GM21786 (cell line): ENCODE data around the gene SOX8.
"Not testable (repeated sequence)": the region's sequence is repeated elsewhere in the genome, so short reads cannot be mapped to it uniquely, and the experiment has no call there.

ENCODE experiments used
- ATAC-seq: cut with Tn5 transposase; IDR thresholded peaks from one replicate; pipeline ENCODE4 v1.9.1; 2021; ENCODE audit not compliant: unreplicated experiment

SOX8 gene

DNA sequence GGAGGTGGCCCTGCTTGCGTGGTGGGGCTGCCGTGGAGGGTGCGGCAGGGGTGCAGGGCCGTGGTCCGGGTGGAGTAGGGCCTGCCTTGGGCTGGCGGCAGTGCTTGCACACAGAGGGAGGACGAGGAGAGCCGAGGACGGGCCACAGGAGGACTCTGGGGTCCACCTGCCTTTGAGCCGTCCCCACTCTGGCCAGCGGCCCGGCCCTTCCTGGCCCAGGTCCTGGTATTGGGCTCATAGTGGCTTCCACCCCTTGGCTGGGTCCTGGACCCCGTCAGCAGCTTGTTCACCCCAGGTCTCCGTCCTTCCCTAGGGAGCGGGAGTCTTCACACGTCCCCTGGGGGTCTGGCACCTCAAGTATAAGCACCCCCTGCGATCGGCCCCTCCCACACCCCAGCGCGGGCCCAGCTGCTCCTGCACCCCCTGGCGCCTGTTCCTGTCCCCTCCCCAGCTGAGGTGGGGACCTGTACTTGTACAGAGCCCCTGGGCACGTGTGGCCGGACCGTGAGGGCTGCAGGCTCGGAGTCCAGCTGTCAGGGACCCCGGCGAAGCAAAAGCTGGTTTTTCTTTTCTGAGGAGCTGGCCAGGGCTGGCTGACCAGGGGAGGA, 40.1 kb downstream of the SOX8 start:
- ATAC-seq = no peak

DNA sequence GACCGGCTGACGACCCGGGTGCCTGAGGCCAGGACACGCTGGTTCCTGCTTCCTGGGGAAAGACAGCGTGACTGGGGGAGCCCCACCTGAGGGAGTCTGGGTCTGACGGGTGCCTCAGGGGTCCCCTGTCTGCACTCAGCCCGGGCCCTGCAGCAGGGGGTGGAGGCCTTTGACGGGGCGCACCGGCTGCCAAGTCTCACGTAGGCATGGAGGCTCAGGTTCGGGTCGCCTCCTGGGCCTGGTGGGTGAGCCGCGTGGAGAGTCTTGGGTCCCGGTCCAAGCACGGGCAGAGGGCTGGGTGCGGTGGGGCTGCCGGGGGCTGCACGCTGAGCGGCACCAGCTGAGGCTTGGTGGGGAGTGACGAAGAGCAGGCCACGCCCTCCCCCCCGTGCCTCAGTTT, 40.9 kb downstream of the SOX8 start:
- ATAC-seq = no peak

GRCh38 chr16:1024138-1024537, 42.6 kb downstream of the SOX8 start:
- ATAC-seq = no peak

DNA sequence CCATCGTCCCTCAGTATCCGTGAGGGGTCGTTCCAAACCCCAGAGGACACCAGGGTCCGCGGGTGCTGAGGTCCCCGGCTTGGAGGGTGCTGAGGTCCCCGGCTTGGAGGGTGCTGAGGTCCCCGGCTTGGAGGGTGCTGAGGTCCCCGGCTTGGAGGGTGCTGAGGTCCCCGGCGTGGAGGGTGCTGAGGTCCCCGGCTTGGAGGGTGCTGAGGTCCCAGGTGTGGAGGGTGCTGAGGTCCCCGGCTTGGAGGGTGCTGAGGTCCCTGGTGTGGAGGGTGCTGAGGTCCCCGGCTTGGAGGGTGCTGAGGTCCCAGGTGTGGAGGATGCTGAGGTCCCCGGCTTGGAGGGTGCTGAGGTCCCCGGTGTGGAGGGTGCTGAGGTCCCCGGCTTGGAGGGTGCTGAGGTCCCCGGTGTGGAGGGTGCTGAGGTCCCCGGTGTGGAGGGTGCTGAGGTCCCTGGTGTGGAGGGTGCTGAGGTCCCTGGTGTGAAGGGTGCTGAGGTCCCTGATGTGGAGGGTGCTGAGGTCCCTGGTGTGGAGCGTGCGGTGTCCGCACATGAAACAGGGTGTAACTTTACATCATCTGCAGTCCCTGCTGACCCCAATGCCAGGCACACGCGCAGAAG, 43.7 kb downstream of the SOX8 start:
- not testable (repeated sequence) for ATAC-seq

DNA sequence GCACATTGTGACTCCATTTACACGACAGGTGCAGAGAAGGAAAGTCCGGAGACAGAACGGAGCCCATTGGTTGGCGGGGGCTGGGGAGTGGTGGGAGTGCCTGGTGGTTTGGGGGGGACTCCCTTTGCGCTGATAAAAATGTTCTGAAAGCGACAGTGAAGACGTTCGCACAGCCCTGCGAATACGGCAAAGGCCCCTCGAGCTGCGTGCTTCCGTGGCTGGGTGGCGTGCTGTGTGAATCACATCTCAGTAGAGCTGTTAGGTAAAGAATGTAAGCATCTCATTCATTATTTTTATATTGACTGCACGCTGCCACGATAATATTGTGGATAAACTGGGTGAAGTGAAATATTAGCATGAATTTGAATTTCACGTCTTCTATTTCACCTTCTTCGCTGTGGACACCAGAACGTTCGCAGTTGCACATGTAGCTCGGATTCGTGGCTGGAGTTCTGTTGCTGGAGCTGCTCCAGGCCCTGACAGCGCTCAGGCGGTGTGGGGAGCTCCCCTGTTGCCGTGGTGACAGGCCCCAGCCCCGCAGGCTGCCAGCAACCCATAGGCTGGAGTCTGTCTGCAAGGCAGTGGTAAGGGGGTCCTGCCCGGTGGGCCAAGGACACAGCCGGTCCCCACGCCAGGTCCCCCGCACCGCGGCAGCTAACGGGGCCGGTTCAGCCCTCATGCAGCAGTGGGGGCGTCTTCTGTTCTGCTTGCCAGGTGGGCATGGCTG, 44.6 kb downstream of the SOX8 start:
- no peak for ATAC-seq

- no peak for ATAC-seq
Observed at GRCh38 chr16:1026784-1027500, 45.4 kb downstream of the SOX8 start.

GRCh38 chr16:1027501-1027815, 45.9 kb downstream of the SOX8 start:
- no peak for ATAC-seq

- no peak for ATAC-seq
Observed at GRCh38 chr16:1028056-1028455, 46.5 kb downstream of the SOX8 start.

DNA sequence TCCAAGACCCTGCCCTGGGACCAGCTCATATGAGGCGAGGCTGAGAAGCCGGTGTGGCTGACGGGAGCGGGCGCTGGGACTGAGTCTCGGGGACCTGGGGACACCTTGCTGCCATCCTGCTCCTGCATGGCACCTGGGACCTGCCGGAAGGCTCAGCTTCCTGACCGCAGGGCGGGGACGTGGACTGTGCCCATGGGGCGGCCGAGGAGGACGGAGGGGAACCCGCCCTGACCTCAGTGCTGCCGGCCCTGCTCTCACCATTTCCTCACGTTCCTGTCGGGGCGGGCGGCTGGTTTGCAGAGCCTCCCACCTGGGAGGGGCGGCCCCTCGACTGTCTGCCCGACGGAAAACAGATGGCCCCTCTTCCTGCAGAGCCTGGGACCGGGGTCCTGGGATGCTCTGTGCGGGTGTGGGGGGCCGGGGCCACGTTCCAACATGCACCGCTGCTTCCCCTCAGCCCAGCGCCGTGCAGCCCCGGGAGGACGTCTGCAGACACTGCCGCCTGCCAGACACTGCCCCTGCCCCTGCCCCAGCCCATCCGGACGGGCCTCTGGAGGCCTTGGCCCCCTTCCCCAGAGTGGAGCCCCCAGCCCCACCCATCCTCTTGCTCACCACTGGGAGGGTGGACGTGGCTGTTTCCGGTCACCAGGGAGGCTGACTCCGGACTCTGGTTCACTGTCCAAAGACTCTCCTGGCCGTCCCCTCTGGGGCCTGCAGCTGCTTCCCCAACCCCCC, 47.1 kb downstream of the SOX8 start:
- ATAC-seq = no peak

DNA sequence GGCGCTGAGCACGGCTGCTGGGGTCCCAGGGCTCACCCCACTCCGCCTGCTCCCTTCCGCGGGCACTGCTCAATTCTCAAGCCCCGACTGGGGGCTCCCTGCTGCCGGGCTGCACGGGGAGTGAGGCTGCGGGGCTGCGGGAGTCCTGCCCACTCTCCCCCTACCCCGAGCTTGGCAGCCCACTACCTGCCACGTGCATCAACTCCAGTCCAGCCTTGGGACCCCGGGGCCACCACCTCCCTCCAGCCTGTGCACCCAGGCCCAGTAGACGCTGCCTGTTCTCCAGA, 47.6 kb downstream of the SOX8 start:
- ATAC-seq = no peak

GRCh38 chr16:1030473-1030901, 48.9 kb downstream of the SOX8 start:
- ATAC-seq = no peak

- ATAC-seq = no peak
Observed at GRCh38 chr16:1031666-1032065, 50.1 kb downstream of the SOX8 start.

DNA sequence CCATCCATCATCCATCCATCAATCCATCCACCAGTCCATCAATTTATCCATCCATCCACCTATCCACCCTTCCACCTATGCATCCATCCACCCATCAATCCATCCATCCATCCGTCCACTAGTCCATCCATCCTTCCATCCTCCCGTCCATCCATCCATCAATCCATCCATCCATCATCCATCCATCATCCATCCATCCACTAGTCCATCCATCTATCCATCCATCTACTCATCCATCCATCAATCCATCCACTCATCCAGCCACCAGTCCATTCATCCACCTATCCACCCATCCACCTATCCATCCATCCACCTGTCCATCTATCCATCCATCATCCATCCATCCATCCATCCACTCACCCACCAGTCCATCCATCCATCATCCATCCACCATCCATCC, 51.0 kb downstream of the SOX8 start:
- no peak for ATAC-seq

- no peak for ATAC-seq
Observed at GRCh38 chr16:1033128-1033679, 51.6 kb downstream of the SOX8 start.

- no peak for ATAC-seq
Observed at GRCh38 chr16:1034230-1035065, 52.9 kb downstream of the SOX8 start.

GRCh38 chr16:1035066-1035415, 53.5 kb downstream of the SOX8 start:
- no peak for ATAC-seq

DNA sequence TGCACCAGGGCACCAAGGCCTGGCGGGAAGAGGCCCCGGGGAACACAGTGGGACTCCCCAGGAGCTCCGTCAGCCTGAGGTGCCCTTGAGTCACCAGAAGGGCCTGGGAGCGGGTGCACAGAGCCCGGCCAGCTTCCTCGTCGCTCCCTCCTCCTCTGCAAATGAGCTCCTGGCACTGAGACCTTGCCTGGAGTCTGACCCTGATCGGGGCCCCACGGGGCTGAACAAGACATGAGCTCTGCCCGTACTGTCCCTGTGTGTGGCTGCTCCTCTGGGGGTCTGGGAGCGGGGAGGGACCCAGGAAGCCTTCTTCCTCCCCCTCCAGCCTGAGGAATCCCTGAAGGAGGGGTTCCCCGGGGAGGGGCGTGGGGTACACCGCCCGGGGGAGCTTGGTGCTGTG, 54.6 kb downstream of the SOX8 start:
- no peak for ATAC-seq
